CD14-positive monocyte (primary cell): ENCODE results near the gene CENPB. TPM values are rescaled to one million over a fixed set of nuclear protein-coding genes. Genes with fewer than 3 reads are reported as not detected.
"Not testable (repeated sequence)": the region's sequence is repeated elsewhere in the genome, so short reads cannot be mapped to it uniquely, and the experiment has no call there.

Experiments
- DNase-seq, 3 donors: peaks; one replicate each; pipeline ENCODE4 v3.0.0-alpha.2; 2011 to 2022
- H2AFZ ChIP-seq: 2 replicates; pipeline ENCODE4 v1.6.0; 2012; ENCODE audit warnings: mild to moderate bottlenecking, low read depth, low read length, inconsistent platforms; ENCODE audit not compliant: insufficient read depth, poor library complexity, severe bottlenecking
- H3K27ac ChIP-seq, 2 donors: 1 replicate in 1 of 2; 2 replicates in 1 of 2; pipeline ENCODE4 v1.5.1; 2012 to 2013; ENCODE audit warnings: low read length in 2 of 2, control low read depth in 1 of 2, inconsistent platforms in 1 of 2, low read depth in 1 of 2, mild to moderate bottlenecking in 1 of 2
- H3K27me3 ChIP-seq, 2 donors: one replicate each; pipeline versions ENCODE4 v1.6.0 to v1.6.1; 2011 to 2013; ENCODE audit warnings: low read length in 2 of 2; ENCODE audit not compliant: control insufficient read depth in 2 of 2, insufficient read depth in 2 of 2
- H3K36me3 ChIP-seq, 2 donors: replicated peaks in 1 of 2; 1 replicate in 1 of 2; 2 replicates in 1 of 2; pipeline versions ENCODE4 v1.5.1 to v1.6.1; 2012 to 2013; ENCODE audit warnings: low read length in 2 of 2, control low read depth in 1 of 2, inconsistent platforms in 1 of 2, mild to moderate bottlenecking in 1 of 2; ENCODE audit not compliant: insufficient read depth in 2 of 2, control insufficient read depth in 1 of 2
- H3K4me1 ChIP-seq, 2 donors: 1 replicate in 1 of 2; 2 replicates in 1 of 2; pipeline versions ENCODE4 v1.5.1 to v1.6.1; 2012 to 2013; ENCODE audit warnings: low read length in 2 of 2, control low read depth in 1 of 2, inconsistent platforms in 1 of 2, mild to moderate bottlenecking in 1 of 2, moderate library complexity in 1 of 2; ENCODE audit not compliant: insufficient read depth in 2 of 2, control insufficient read depth in 1 of 2
- H3K4me2 ChIP-seq: replicated peaks from 2 replicates; pipeline ENCODE3; 2012; ENCODE audit warnings: low read length, moderate library complexity, mild to moderate bottlenecking; ENCODE audit not compliant: poor library complexity, severe bottlenecking; ENCODE audit errors: extremely low read depth
- H3K4me3 ChIP-seq, 3 experiments: fragments of 200-600 bp in 1 of 3; sonication (generic) in 1 of 3; replicated peaks in 1 of 3; 1 replicate in 2 of 3; 2 replicates in 1 of 3; pipeline ENCODE4 v1.5.1; 2011 to 2013; ENCODE audit warnings: low read length in 3 of 3, mild to moderate bottlenecking in 3 of 3, control low read depth in 2 of 3, low read depth in 2 of 3, inconsistent platforms in 1 of 3, moderate library complexity in 1 of 3
- H3K79me2 ChIP-seq: 2 replicates; pipeline ENCODE4 v1.6.0; 2012; ENCODE audit warnings: mild to moderate bottlenecking, control low read depth, inconsistent platforms, low read length, moderate library complexity; ENCODE audit not compliant: insufficient read depth
- H3K9ac ChIP-seq: 2 replicates; pipeline ENCODE4 v1.6.0; 2017; ENCODE audit warnings: low read length, mild to moderate bottlenecking; ENCODE audit not compliant: insufficient read depth, poor library complexity, severe bottlenecking
- H3K9me3 ChIP-seq, 2 donors: replicated peaks in 1 of 2; 1 replicate in 1 of 2; 2 replicates in 1 of 2; pipeline versions ENCODE4 v1.5.1 to v1.6.1; 2012 to 2013; ENCODE audit warnings: low read length in 2 of 2, control low read depth in 1 of 2; ENCODE audit not compliant: control insufficient read depth in 1 of 2, insufficient read depth in 1 of 2
- H4K20me1 ChIP-seq: 2 replicates; pipeline ENCODE4 v1.6.0; 2012; ENCODE audit warnings: mild to moderate bottlenecking, low read length, control low read depth, moderate library complexity; ENCODE audit not compliant: insufficient read depth
- H3K27ac Mint-ChIP-seq, 7 donors: one replicate each; pipeline ENCODE4 v1.8.0; 2020; ENCODE audit warnings: mild to moderate bottlenecking in 7 of 7, mixed read lengths in 7 of 7, moderate library complexity in 6 of 7, inconsistent platforms in 2 of 7
- H3K27me3 Mint-ChIP-seq, 3 donors: one replicate each; pipeline ENCODE4 v1.8.0; 2021 to 2022; ENCODE audit warnings: low read depth in 3 of 3, mild to moderate bottlenecking in 3 of 3, mixed read lengths in 3 of 3, moderate library complexity in 3 of 3, inconsistent platforms in 1 of 3
- H3K36me3 Mint-ChIP-seq, 2 donors: one replicate each; pipeline ENCODE4 v1.8.0; 2020; ENCODE audit warnings: mixed read lengths in 2 of 2, inconsistent platforms in 1 of 2, mild to moderate bottlenecking in 1 of 2
- H3K4me1 Mint-ChIP-seq: one replicate; pipeline ENCODE4 v1.8.0; 2020; ENCODE audit warnings: mild to moderate bottlenecking, mixed read lengths
- H3K4me3 Mint-ChIP-seq, 2 donors: one replicate each; pipeline ENCODE4 v1.8.0; 2020; ENCODE audit warnings: mild to moderate bottlenecking in 2 of 2, mixed read lengths in 2 of 2, moderate library complexity in 1 of 2
- H3K9me3 Mint-ChIP-seq, 7 donors: one replicate each; pipeline ENCODE4 v1.8.0; 2020 to 2022; ENCODE audit warnings: mixed read lengths in 7 of 7, mild to moderate bottlenecking in 6 of 7, moderate library complexity in 6 of 7, inconsistent platforms in 2 of 7
- WGBS: methylation state at CpG from one replicate; pipeline ENCODE4 v1.1.5; 2013; ENCODE audit warnings: missing lambda C conversion rate; ENCODE audit not compliant: insufficient coverage; 5-methylcytosine and 5-hydroxymethylcytosine counted together
- intact Hi-C, 2 donors: fragments of 100-400 bp; cut with micrococcal nuclease; formaldehyde crosslinking; loops; one replicate each; pipeline versions ENCODE4 v1.15.0 to v1.15.1; 2023
- polyA minus RNA-seq: library from RNA; depleted of rRNA, polyadenylated mRNA; stranded (reverse); fragments of >200 nt; gene quantifications from 2 replicates; pipeline ENCODE4 v1.2.3, GENCODE V29; 2012
- polyA plus RNA-seq, 3 donors: library from polyadenylated mRNA; depleted of rRNA in 1 of 3; unstranded in 2 of 3; stranded (reverse) in 1 of 3; fragments of 300-500 nt in 2 of 3; fragments of >200 nt in 1 of 3; fragmentation: Illumina TruSeq in 2 of 3; gene quantifications; 1 replicate in 2 of 3; 2 replicates in 1 of 3; pipeline ENCODE4 v1.2.3, GENCODE V29; 2012 to 2021
- total RNA-seq, 12 experiments: library from RNA in 1 of 12; stranded (reverse) in 1 of 12; fragments of 120-200 nt in 1 of 12; gene quantifications; one replicate each; pipeline ENCODE4 v1.2.4 and lab custom pipeline; 2013 to 2026; ENCODE audit warnings: mixed read lengths in 6 of 12, inconsistent platforms in 1 of 12
- TF ChIP-seq, protein P1 (sequence below): fragments of 200-600 bp; IDR thresholded peaks from one replicate; pipeline ENCODE4 v1.8.0; 2022; ENCODE audit warnings: antibody characterized with exemption, mild to moderate bottlenecking

CENPB gene, protein sequence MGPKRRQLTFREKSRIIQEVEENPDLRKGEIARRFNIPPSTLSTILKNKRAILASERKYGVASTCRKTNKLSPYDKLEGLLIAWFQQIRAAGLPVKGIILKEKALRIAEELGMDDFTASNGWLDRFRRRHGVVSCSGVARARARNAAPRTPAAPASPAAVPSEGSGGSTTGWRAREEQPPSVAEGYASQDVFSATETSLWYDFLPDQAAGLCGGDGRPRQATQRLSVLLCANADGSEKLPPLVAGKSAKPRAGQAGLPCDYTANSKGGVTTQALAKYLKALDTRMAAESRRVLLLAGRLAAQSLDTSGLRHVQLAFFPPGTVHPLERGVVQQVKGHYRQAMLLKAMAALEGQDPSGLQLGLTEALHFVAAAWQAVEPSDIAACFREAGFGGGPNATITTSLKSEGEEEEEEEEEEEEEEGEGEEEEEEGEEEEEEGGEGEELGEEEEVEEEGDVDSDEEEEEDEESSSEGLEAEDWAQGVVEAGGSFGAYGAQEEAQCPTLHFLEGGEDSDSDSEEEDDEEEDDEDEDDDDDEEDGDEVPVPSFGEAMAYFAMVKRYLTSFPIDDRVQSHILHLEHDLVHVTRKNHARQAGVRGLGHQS
- 68.2 TPM for total RNA-seq (2013)
- polyA plus RNA-seq (10 to 100 TPM in 1 of 3 donors, 1 to 10 TPM in 2; 1.1 to 18.9 (median 1.4) TPM), polyA minus RNA-seq (79.9 and 137 TPM in 2 replicates), total RNA-seq (lab: John Stamatoyannopoulos, UW) (22.5 to 81.8 (median 40.1) reads per million in 11 experiments)

DNA sequence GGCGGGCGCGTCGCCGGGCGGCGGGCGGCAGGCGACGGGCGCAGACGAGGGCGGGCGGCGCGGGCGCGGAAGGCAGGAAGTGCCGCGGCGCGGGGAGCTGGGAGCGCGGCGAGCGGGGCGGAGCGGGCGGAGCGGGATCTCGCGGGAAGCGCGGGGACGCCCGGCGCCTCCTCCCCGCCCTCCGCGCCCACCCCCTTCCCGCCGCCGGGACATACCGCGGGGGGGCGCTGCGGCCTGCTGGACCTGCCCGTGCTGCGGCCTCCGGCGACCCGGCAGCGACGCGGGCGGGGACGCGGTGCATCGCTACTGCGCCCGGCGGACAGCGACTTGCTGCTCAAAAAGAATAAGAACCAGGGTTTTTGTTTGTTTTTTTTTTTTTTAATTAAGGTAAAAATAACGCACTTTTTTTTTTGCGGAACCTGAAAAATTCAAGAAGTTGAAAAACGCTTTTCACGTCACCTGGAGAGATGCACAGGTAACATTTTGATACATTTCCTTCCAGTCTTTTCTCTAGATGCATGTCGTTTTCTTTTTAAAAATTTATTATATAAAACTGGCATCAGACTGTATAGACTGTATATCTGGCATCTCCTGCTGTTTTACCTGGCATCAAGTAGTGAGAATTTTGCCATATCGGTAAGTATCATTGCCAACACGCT, at the start of gene CENPB:
Gene CENPB (minus strand): TSS at position 76 of the 659 bp plus-strand sequence. CDS start 257 bp downstream, outside the sequence.
- no peaks in the 10 kb centered on the region for H3K9me3 Mint-ChIP-seq
- Histone ChIP-seq H3K4me1 (peaks cover 26 to 39% of the 10 kb centered on the region in 2 donors), H3K27me3 (no peaks in the 10 kb centered on the region), H3K4me2 (peak within 1 kb of the TSS; percentile 93), H3K36me3 (peaks cover 4 to 7% of the 10 kb centered on the region in 2 donors), H4K20me1 (peaks cover 43% of the 10 kb centered on the region), H3K9me3 (no peaks in the 10 kb centered on the region), H3K27ac (peak within 1 kb of the TSS; percentile 30 to 58), H2AFZ (peak within 1 kb of the TSS; percentile 61), H3K79me2 (peaks cover 29% of the 10 kb centered on the region), H3K4me3 (peak within 1 kb of the TSS; percentile 52 to 79 (median 73)), H3K9ac (peak within 1 kb of the TSS; percentile 73)
- TF ChIP-seq, protein P1, sequence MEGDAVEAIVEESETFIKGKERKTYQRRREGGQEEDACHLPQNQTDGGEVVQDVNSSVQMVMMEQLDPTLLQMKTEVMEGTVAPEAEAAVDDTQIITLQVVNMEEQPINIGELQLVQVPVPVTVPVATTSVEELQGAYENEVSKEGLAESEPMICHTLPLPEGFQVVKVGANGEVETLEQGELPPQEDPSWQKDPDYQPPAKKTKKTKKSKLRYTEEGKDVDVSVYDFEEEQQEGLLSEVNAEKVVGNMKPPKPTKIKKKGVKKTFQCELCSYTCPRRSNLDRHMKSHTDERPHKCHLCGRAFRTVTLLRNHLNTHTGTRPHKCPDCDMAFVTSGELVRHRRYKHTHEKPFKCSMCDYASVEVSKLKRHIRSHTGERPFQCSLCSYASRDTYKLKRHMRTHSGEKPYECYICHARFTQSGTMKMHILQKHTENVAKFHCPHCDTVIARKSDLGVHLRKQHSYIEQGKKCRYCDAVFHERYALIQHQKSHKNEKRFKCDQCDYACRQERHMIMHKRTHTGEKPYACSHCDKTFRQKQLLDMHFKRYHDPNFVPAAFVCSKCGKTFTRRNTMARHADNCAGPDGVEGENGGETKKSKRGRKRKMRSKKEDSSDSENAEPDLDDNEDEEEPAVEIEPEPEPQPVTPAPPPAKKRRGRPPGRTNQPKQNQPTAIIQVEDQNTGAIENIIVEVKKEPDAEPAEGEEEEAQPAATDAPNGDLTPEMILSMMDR, result peak; percentile 90
- peak within 1 kb of the TSS; percentile 87 to 94 for H3K4me3 Mint-ChIP-seq
- intact Hi-C loops, result loop anchor here (2.0 to 10.0 kb wide), 2 partner anchors 34 to 58 kb away; partner anchors contain the start of genes AP5S1 (in 2 of the 2) and MAVS (in 1 of the 2)
- DNase-seq, result peak; percentile 85 to 89 (median 86)
- peaks cover 0 to 2% (median 1%) of the 10 kb centered on the region in 3 donors for H3K27me3 Mint-ChIP-seq
- peaks cover 31% of the 10 kb centered on the region for H3K4me1 Mint-ChIP-seq
- H3K36me3 Mint-ChIP-seq, result peaks cover 7 to 14% of the 10 kb centered on the region in 2 donors
- peak within 1 kb of the TSS; percentile 68 to 91 (median 86) for H3K27ac Mint-ChIP-seq
- under 1% methylated on average over 45 of the region's 70 CpGs for WGBS

DNA sequence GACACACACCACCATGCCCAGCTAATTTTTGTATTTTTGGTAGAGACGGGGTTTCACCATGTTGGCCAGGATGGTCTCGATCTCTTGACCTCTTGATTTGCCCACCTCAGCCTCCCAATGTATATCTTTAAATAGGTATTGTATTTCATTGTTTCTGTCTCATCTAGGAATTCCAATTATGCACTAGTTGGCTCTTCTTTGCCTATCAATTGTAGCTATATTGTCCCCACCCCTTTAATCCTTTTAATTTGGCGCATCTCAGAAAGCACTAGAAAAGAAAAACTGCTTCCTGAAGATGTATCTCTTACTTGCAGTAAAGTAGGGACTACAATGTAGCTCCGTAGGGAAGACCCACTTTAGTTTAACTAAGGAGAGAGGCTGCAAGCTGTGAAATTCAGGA, 49.6 kb upstream of the CENPB start:
- TF ChIP-seq, protein P1, result no peak
- no peak overlapping the region for H3K4me3 ChIP-seq
- peaks cover 2 to 3% of the 10 kb centered on the region in 2 donors for H3K36me3 Mint-ChIP-seq
- no peak overlapping the region for H3K4me3 Mint-ChIP-seq
- no peak overlapping the region for H2AFZ ChIP-seq
- no peak overlapping the region for H3K27ac ChIP-seq
- H3K9me3 ChIP-seq, result no peaks in the 10 kb centered on the region
- H3K4me2 ChIP-seq, result no peak overlapping the region
- H3K27ac Mint-ChIP-seq, result no peak overlapping the region
- no peaks in the 10 kb centered on the region for H3K27me3 ChIP-seq
- H3K27me3 Mint-ChIP-seq, result no peaks in the 10 kb centered on the region
- WGBS, result 100% methylated on average over 1 of the region's 4 CpGs
- no peaks in the 10 kb centered on the region for H4K20me1 ChIP-seq
- peaks cover 22% of the 10 kb centered on the region for H3K4me1 Mint-ChIP-seq
- H3K9ac ChIP-seq, result no peak overlapping the region
- intact Hi-C loops, result no loop called here
- DNase-seq, result no peak
- H3K9me3 Mint-ChIP-seq, result peaks cover 0 to 2% (median 0%) of the 10 kb centered on the region in 7 donors
- H3K36me3 ChIP-seq, result no peaks in the 10 kb centered on the region
- no peaks in the 10 kb centered on the region for H3K79me2 ChIP-seq
- H3K4me1 ChIP-seq, result peaks cover 16 to 19% of the 10 kb centered on the region in 2 donors

GRCh38 chr20:3829891-3830290, 43.4 kb upstream of the CENPB start:
- H3K4me3 ChIP-seq, H3K79me2 ChIP-seq, H2AFZ ChIP-seq, H3K4me3 Mint-ChIP-seq, H3K27me3 ChIP-seq, H3K27me3 Mint-ChIP-seq, H3K27ac ChIP-seq, H3K27ac Mint-ChIP-seq, H3K9me3 Mint-ChIP-seq, H3K9ac ChIP-seq, H3K4me1 ChIP-seq, H4K20me1 ChIP-seq, DNase-seq, H3K4me1 Mint-ChIP-seq, H3K9me3 ChIP-seq, H3K4me2 ChIP-seq: not testable (repeated sequence)
- intact Hi-C loops, result loop anchor here in 1 of 2 donors (10.0 kb wide), 1 partner anchor 65 kb away; the partner anchor contains the start of gene ADISSP
- peaks cover 28 to 43% of the 10 kb centered on the region in 2 donors for H3K36me3 Mint-ChIP-seq
- peaks cover 17 to 36% of the 10 kb centered on the region in 2 donors for H3K36me3 ChIP-seq
- WGBS, result no CpG with 5 or more reads among the region's 5 CpGs
